ENCODE data around the gene ATP5F1D.

The ATP5F1D gene

GRCh38 chr19:1259876-1260748, 18.6 kb downstream of the ATP5F1D start:
- peak; percentile 71 to 77 for DNase-seq

- DNase-seq: peak; percentile 98 to 99
These were observed 19.4 kb downstream of the ATP5F1D start for GRCh38 chr19:1260749-1261537.

- peak; percentile 41 to 65 for DNase-seq
These were observed 19.9 kb downstream of the ATP5F1D start for GRCh38 chr19:1261538-1261797.

GRCh38 chr19:1261798-1262622, 20.5 kb downstream of the ATP5F1D start:
- peak; percentile 40 to 64 for DNase-seq

- DNase-seq: no peak
These were observed 21.1 kb downstream of the ATP5F1D start for GRCh38 chr19:1262623-1263123.

- DNase-seq: no peak
These were observed 21.6 kb downstream of the ATP5F1D start for GRCh38 chr19:1263188-1263587.

- peak in 1 of 2 donors; percentile 30 for DNase-seq
These were observed 23.5 kb downstream of the ATP5F1D start for GRCh38 chr19:1264801-1265614.

- DNase-seq: peak; percentile 39 to 50
These were observed 24.1 kb downstream of the ATP5F1D start for GRCh38 chr19:1265615-1266128.

- peak; percentile 86 to 94 for DNase-seq
These were observed 24.8 kb downstream of the ATP5F1D start for GRCh38 chr19:1266129-1266915.

- peak; percentile 64 to 74 for DNase-seq
These were observed 25.4 kb downstream of the ATP5F1D start for GRCh38 chr19:1266916-1267476.

- DNase-seq: no peak
These were observed 26.1 kb downstream of the ATP5F1D start for GRCh38 chr19:1267477-1268225.

- peak in 1 of 2 donors; percentile 3 for DNase-seq
These were observed 26.9 kb downstream of the ATP5F1D start for GRCh38 chr19:1268226-1269064.

- DNase-seq: peak; percentile 100
These were observed 27.5 kb downstream of the ATP5F1D start, which contains the start of gene CIRBP for GRCh38 chr19:1269065-1269477. Gene CIRBP (plus strand): TSS chr19:1269332. CDS start chr19:1270934, 1,602 bp downstream.

GRCh38 chr19:1269478-1270212, 28.1 kb downstream of the ATP5F1D start:
- peak; percentile 86 to 90 for DNase-seq

GRCh38 chr19:1270213-1270853, 28.8 kb downstream of the ATP5F1D start:
- no peak for DNase-seq

- DNase-seq: no peak
These were observed 29.4 kb downstream of the ATP5F1D start for GRCh38 chr19:1270854-1271527.
